ENCODE results near the gene PFKFB3.
"Not testable (repeated sequence)": the region's sequence is repeated elsewhere in the genome, so short reads cannot be mapped to it uniquely, and the experiment has no call there.

The PFKFB3 gene

GRCh38 chr10:6275022-6275997 lies 72.6 kb downstream of the PFKFB3 start:
- DNase-seq, result peak; percentile 88 to 94

GRCh38 chr10:6276356-6276755 lies 73.6 kb downstream of the PFKFB3 start:
- no peak for DNase-seq

GRCh38 chr10:6278519-6279120 lies 75.9 kb downstream of the PFKFB3 start:
- DNase-seq, result no peak

- no peak for DNase-seq
Observed at GRCh38 chr10:6279540-6280267, 77.0 kb downstream of the PFKFB3 start.

GRCh38 chr10:6280291-6280690 lies 77.6 kb downstream of the PFKFB3 start:
- no peak for DNase-seq

GRCh38 chr10:6282454-6282958 lies 79.8 kb downstream of the PFKFB3 start:
- no peak for DNase-seq

GRCh38 chr10:6283655-6284054 lies 80.9 kb downstream of the PFKFB3 start:
- no peak for DNase-seq

- not testable (repeated sequence) for DNase-seq
Observed at GRCh38 chr10:6290621-6291020, 87.9 kb downstream of the PFKFB3 start.

- no peak for DNase-seq
Observed at GRCh38 chr10:6292741-6293151, 90.0 kb downstream of the PFKFB3 start.

GRCh38 chr10:6296425-6296824 lies 93.7 kb downstream of the PFKFB3 start:
- not testable (repeated sequence) for DNase-seq

GRCh38 chr10:6296828-6297251 lies 94.1 kb downstream of the PFKFB3 start:
- no peak for DNase-seq

GRCh38 chr10:6297522-6297921 lies 94.8 kb downstream of the PFKFB3 start:
- DNase-seq, result no peak

- peak in 1 of 2 donors; percentile 28 for DNase-seq
Observed at GRCh38 chr10:6297951-6298381, 95.2 kb downstream of the PFKFB3 start.

GRCh38 chr10:6298428-6298827 lies 95.7 kb downstream of the PFKFB3 start:
- DNase-seq, result no peak

- DNase-seq, result no peak
Observed at GRCh38 chr10:6299234-6299633, 96.5 kb downstream of the PFKFB3 start.

GRCh38 chr10:6299743-6300105 lies 97.0 kb downstream of the PFKFB3 start:
- no peak for DNase-seq

GRCh38 chr10:6300106-6300783 lies 97.5 kb downstream of the PFKFB3 start:
- DNase-seq, result peak; percentile 40 to 58

- DNase-seq, result no peak
Observed at GRCh38 chr10:6300784-6301460, 98.2 kb downstream of the PFKFB3 start.

- no peak for DNase-seq
Observed at GRCh38 chr10:6301488-6302075, 98.8 kb downstream of the PFKFB3 start.

All from CD4-positive, alpha-beta T cell treated with Interleukin-4 for 1 hour (primary cell).